GM21529 (cell line): ENCODE data around the gene GTF2H2C.
"Not testable (repeated sequence)": the region's sequence is repeated elsewhere in the genome, so short reads cannot be mapped to it uniquely, and the experiment has no call there.

ENCODE experiments used
- ATAC-seq: cut with Tn5 transposase; IDR thresholded peaks from one replicate; pipeline ENCODE4 v1.9.1; 2021; ENCODE audit not compliant: unreplicated experiment

Gene GTF2H2C

GRCh38 chr5:69559908-69560330 is at the start of gene GTF2H2C:
TSS of gene GTF2H2C (plus strand) at chr5:69560191. CDS start at chr5:69565133, 4,942 bp downstream.
- peak; percentile 96 for ATAC-seq

DNA sequence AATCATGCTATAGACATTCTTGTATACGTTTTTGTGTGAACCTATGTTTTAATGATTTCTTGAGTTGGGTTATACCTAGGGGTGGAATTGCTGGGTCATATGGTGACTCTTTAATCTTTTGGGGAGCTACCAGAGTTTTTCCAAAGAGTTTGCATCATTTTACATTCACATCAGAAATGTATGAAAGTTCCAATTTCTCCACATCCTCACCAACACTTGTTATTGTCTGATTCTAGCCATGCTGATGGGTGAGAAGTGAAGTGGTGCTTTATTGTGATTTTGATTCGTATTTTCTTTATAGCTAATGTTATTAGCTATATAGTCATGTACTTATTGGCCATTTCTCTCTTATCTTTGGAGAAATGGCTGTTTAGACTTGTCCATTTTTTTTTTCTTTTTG is 49.3 kb upstream of the GTF2H2C start:
- no peak for ATAC-seq

- ATAC-seq: no peak
Observed at GRCh38 chr5:69512740-69513260, 47.2 kb upstream of the GTF2H2C start.

GRCh38 chr5:69515570-69515969 is 44.4 kb upstream of the GTF2H2C start:
- not testable (repeated sequence) for ATAC-seq

GRCh38 chr5:69516769-69517168 is 43.2 kb upstream of the GTF2H2C start:
- ATAC-seq: no peak

GRCh38 chr5:69517763-69518212 is 42.2 kb upstream of the GTF2H2C start:
- ATAC-seq: no peak

- no peak for ATAC-seq
Observed at GRCh38 chr5:69519285-69519684, 40.7 kb upstream of the GTF2H2C start.

GRCh38 chr5:69522035-69522434 is 38.0 kb upstream of the GTF2H2C start:
- no peak for ATAC-seq

GRCh38 chr5:69525490-69525889 is 34.5 kb upstream of the GTF2H2C start:
- ATAC-seq: no peak

GRCh38 chr5:69526660-69527059 is 33.3 kb upstream of the GTF2H2C start:
- ATAC-seq: no peak

DNA sequence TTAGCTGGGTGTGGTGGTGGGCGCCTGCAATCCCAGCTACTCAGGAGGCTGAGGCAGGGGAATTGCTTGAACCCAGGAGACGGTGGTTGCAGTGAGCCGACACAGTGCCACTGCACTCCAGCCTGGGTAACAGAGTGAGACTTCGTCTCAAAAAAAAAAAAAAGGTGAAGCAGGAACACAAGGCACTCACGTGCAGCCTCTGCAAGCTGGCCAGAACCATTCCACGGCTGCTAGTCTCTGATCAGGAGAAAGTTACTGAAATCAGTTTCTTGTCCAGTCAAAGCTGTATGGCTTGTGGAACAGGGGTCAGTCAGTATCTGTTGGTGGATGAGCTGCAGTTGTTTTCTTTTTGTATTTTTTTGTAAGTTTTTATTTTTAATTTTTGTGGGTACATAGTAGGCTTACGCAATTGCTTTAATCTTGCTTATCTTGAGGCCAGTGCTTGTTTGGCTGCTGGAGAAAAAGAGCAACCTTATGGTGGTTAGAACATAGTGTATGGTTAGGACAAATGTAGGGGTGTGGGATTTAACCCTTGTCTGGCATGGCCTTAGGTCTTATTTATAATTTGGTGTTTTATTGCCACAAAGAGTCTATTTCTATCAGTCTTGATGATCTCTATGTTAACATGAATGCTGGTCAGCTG is 32.7 kb upstream of the GTF2H2C start:
- no peak for ATAC-seq

DNA sequence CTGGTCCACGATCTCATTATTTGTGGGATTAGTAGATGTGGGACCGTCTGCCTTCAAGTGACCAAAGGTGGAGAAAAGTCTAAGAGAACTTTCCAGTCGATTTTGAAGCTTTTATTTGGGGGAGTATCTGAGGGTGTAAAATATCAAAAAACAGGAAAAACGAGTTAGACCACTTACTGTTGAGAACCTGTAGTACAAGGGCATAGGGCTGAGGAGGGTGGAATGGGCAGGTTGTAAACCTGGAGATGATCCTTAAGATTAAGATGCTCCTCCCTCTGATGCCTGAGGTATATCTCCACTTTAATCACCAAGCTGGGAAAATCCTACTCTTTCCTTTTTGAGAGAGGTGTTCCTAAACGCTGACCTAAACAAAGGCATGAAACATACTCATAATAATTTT is 32.0 kb upstream of the GTF2H2C start:
- ATAC-seq: no peak

GRCh38 chr5:69528609-69529008 is 31.4 kb upstream of the GTF2H2C start:
- ATAC-seq: no peak

GRCh38 chr5:69530561-69531405 is 29.2 kb upstream of the GTF2H2C start:
- ATAC-seq: no peak

DNA sequence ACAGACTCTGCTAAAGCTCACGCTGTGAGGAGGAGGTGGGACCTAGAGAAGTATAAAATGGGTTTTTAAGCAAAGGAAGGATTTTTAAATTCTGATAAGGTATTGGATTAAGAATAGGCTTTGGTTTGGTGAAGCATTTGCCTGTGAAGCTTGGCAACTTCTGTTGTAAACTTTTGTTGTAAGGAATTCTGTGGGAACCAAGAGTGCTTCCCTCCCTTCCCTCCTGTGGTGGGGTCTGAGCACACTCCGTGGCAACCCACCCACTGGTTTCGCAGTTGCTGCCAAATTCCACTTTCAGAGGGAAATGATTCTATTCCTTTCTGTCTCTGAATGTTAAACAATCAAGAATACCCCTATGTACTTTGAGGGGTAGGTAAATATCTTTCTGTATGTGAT is 28.6 kb upstream of the GTF2H2C start:
- no peak for ATAC-seq

DNA sequence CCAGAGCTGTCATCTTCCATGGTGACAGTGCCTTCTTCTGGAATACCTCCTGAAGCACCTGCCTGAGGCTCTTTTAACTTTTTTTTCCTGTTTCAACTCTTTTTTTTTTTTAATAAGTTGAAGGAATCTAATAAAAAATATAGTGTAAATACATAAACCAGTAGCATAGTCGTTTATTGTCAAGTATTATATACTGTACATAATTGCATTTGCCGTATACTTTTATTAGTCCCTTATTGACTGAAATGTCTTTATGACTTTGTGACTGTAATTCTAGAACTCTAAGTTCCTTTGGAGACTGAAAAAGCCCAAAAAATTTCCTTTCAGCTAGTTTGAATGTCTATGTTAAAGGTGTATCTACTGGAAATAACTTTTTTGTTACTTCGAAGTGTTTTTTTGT is 22.1 kb upstream of the GTF2H2C start:
- ATAC-seq: not testable (repeated sequence)

- not testable (repeated sequence) for ATAC-seq
Observed at GRCh38 chr5:69538735-69539134, 21.3 kb upstream of the GTF2H2C start.

- ATAC-seq: not testable (repeated sequence)
Observed at GRCh38 chr5:69541347-69541746, 18.6 kb upstream of the GTF2H2C start.

GRCh38 chr5:69542838-69543618 is 17.0 kb upstream of the GTF2H2C start:
- not testable (repeated sequence) for ATAC-seq

- ATAC-seq: not testable (repeated sequence)
Observed at GRCh38 chr5:69544602-69545001, 15.4 kb upstream of the GTF2H2C start.
